ENCODE data around the gene CAV1.

CAV1 gene

GRCh38 chr7:116554436-116554835, 29.6 kb downstream of the CAV1 start:
- H3K4me3 ChIP-seq (ENCODE audit: insufficient read depth in 1 of 2, low read depth in 1 of 2, low read length in 2 of 2) = no peak overlapping the region
- H4K91ac ChIP-seq (ENCODE audit: low read length) = no peak overlapping the region
- no peak overlapping the region for H3K27ac ChIP-seq (ENCODE audit: low read length, poor library complexity, severe bottlenecking)
- H2BK15ac ChIP-seq (ENCODE audit: low read depth, poor library complexity, severe bottlenecking) = no peak overlapping the region
- H3K36me3 ChIP-seq (ENCODE audit: control insufficient read depth in 1 of 2, insufficient read depth in 2 of 2, low read depth in 1 of 2, low read length in 2 of 2) = peaks cover 3 to 92% of the 10 kb centered on the region in 2 experiments
- peaks cover 24% of the 10 kb centered on the region for H3K79me1 ChIP-seq (replicated peaks; ENCODE audit: low read length, poor library complexity, severe bottlenecking)
- peak overlapping the region; percentile 24 for H3K9ac ChIP-seq (ENCODE audit: low read length)
- no peak overlapping the region for H3K23ac ChIP-seq (ENCODE audit: low read length in 2 of 2)
- no peaks in the 10 kb centered on the region for H3K4me1 ChIP-seq (ENCODE audit: control insufficient read depth, insufficient read depth, low read depth, low read length)
- H2BK120ac ChIP-seq (ENCODE audit: low read depth, low read length) = no peak overlapping the region
- no peaks in the 10 kb centered on the region for H3K9me3 ChIP-seq (ENCODE audit: control insufficient read depth, low read length)
- no peak overlapping the region for H2AFZ ChIP-seq (ENCODE audit: low read depth, low read length)
- H2BK5ac ChIP-seq (ENCODE audit: low read depth, low read length, poor library complexity, severe bottlenecking) = no peak overlapping the region
- no peak overlapping the region for H3K18ac ChIP-seq (ENCODE audit: low read depth in 1 of 2, low read length in 2 of 2)
- H3K4me2 ChIP-seq (ENCODE audit: low read length, poor library complexity, severe bottlenecking) = no peak overlapping the region
- no peak overlapping the region for H2BK12ac ChIP-seq (ENCODE audit: low read length in 2 of 2)
- no peak overlapping the region for H4K8ac ChIP-seq (ENCODE audit: low read length)
- DNase-seq = no peak
- H2AK5ac ChIP-seq (ENCODE audit: low read length, severe bottlenecking) = no peak overlapping the region
- no peaks in the 10 kb centered on the region for H3K27me3 ChIP-seq (ENCODE audit: control insufficient read depth in 1 of 2, insufficient read depth in 1 of 2, low read length in 2 of 2)
- no peak overlapping the region for H3K14ac ChIP-seq (ENCODE audit: low read length in 2 of 2)
- no peak overlapping the region for H3K4ac ChIP-seq (ENCODE audit: low read depth in 1 of 2, low read length in 2 of 2)

- H2AFZ ChIP-seq (ENCODE audit: low read depth, low read length) = no peak overlapping the region
- no peak overlapping the region for H3K4me3 ChIP-seq (ENCODE audit: insufficient read depth in 1 of 2, low read depth in 1 of 2, low read length in 2 of 2)
- H3K4me2 ChIP-seq (ENCODE audit: low read length, poor library complexity, severe bottlenecking) = no peak overlapping the region
- no peak for DNase-seq
- no peak overlapping the region for H3K27ac ChIP-seq (ENCODE audit: low read length, poor library complexity, severe bottlenecking)
- peak overlapping the region; percentile 24 for H3K9ac ChIP-seq (ENCODE audit: low read length)
- H2BK15ac ChIP-seq (ENCODE audit: low read depth, poor library complexity, severe bottlenecking) = no peak overlapping the region
- H3K4me1 ChIP-seq (ENCODE audit: control insufficient read depth, insufficient read depth, low read depth, low read length) = no peaks in the 10 kb centered on the region
- peak overlapping the region; percentile 76 for H4K8ac ChIP-seq (ENCODE audit: low read length)
- H3K36me3 ChIP-seq (ENCODE audit: control insufficient read depth in 1 of 2, insufficient read depth in 2 of 2, low read depth in 1 of 2, low read length in 2 of 2) = peaks cover 3 to 92% of the 10 kb centered on the region in 2 experiments
- H2AK5ac ChIP-seq (ENCODE audit: low read length, severe bottlenecking) = no peak overlapping the region
- no peak overlapping the region for H2BK12ac ChIP-seq (ENCODE audit: low read length in 2 of 2)
- no peaks in the 10 kb centered on the region for H3K27me3 ChIP-seq (ENCODE audit: control insufficient read depth in 1 of 2, insufficient read depth in 1 of 2, low read length in 2 of 2)
- H3K23ac ChIP-seq (ENCODE audit: low read length in 2 of 2) = no peak overlapping the region
- H3K14ac ChIP-seq (ENCODE audit: low read length in 2 of 2) = no peak overlapping the region
- no peak overlapping the region for H2BK120ac ChIP-seq (ENCODE audit: low read depth, low read length)
- H3K18ac ChIP-seq (ENCODE audit: low read depth in 1 of 2, low read length in 2 of 2) = no peak overlapping the region
- no peak overlapping the region for H3K4ac ChIP-seq (ENCODE audit: low read depth in 1 of 2, low read length in 2 of 2)
- no peak overlapping the region for H4K91ac ChIP-seq (ENCODE audit: low read length)
- peaks cover 24% of the 10 kb centered on the region for H3K79me1 ChIP-seq (replicated peaks; ENCODE audit: low read length, poor library complexity, severe bottlenecking)
- no peaks in the 10 kb centered on the region for H3K9me3 ChIP-seq (ENCODE audit: control insufficient read depth, low read length)
- WGBS = 96% methylated on average over 3 of the region's 4 CpGs
- H2BK5ac ChIP-seq (ENCODE audit: low read depth, low read length, poor library complexity, severe bottlenecking) = no peak overlapping the region
These were observed 30.1 kb downstream of the CAV1 start for GRCh38 chr7:116554911-116555310.

- WGBS = 97% methylated on average over 2 of the region's 3 CpGs
- Histone ChIP-seq H3K9ac (ENCODE audit: low read length) (no peak overlapping the region), H3K27ac (ENCODE audit: low read length, poor library complexity, severe bottlenecking) (no peak overlapping the region), H3K4me1 (ENCODE audit: control insufficient read depth, insufficient read depth, low read depth, low read length) (peaks cover 2% of the 10 kb centered on the region), H2BK5ac (ENCODE audit: low read depth, low read length, poor library complexity, severe bottlenecking) (no peak overlapping the region), H2BK12ac (ENCODE audit: low read length in 2 of 2) (no peak overlapping the region), H2AK5ac (ENCODE audit: low read length, severe bottlenecking) (no peak overlapping the region), H3K4me3 (ENCODE audit: insufficient read depth in 1 of 2, low read depth in 1 of 2, low read length in 2 of 2) (no peak overlapping the region), H3K14ac (ENCODE audit: low read length in 2 of 2) (no peak overlapping the region), H2BK120ac (ENCODE audit: low read depth, low read length) (no peak overlapping the region), H3K79me1 (replicated peaks; ENCODE audit: low read length, poor library complexity, severe bottlenecking) (peaks cover 12% of the 10 kb centered on the region), H4K8ac (ENCODE audit: low read length) (no peak overlapping the region), H3K27me3 (ENCODE audit: control insufficient read depth in 1 of 2, insufficient read depth in 1 of 2, low read length in 2 of 2) (no peaks in the 10 kb centered on the region), H3K4ac (ENCODE audit: low read depth in 1 of 2, low read length in 2 of 2) (no peak overlapping the region), H3K4me2 (ENCODE audit: low read length, poor library complexity, severe bottlenecking) (no peak overlapping the region), H3K18ac (ENCODE audit: low read depth in 1 of 2, low read length in 2 of 2) (no peak overlapping the region), H4K91ac (ENCODE audit: low read length) (no peak overlapping the region), H2BK15ac (ENCODE audit: low read depth, poor library complexity, severe bottlenecking) (no peak overlapping the region), H3K23ac (ENCODE audit: low read length in 2 of 2) (no peak overlapping the region), H3K9me3 (ENCODE audit: control insufficient read depth, low read length) (no peaks in the 10 kb centered on the region), H2AFZ (ENCODE audit: low read depth, low read length) (no peak overlapping the region), H3K36me3 (ENCODE audit: control insufficient read depth in 1 of 2, insufficient read depth in 2 of 2, low read depth in 1 of 2, low read length in 2 of 2) (peaks cover 6 to 86% of the 10 kb centered on the region in 2 experiments)
- no peak for DNase-seq
These were observed 32.3 kb downstream of the CAV1 start for GRCh38 chr7:116557066-116557585.

- Histone ChIP-seq H2AFZ (ENCODE audit: low read depth, low read length) (no peak overlapping the region), H3K4me3 (ENCODE audit: insufficient read depth in 1 of 2, low read depth in 1 of 2, low read length in 2 of 2) (no peak overlapping the region), H3K18ac (ENCODE audit: low read depth in 1 of 2, low read length in 2 of 2) (no peak overlapping the region), H3K4me1 (ENCODE audit: control insufficient read depth, insufficient read depth, low read depth, low read length) (peaks cover 2% of the 10 kb centered on the region), H3K9me3 (ENCODE audit: control insufficient read depth, low read length) (no peaks in the 10 kb centered on the region), H3K27me3 (ENCODE audit: control insufficient read depth in 1 of 2, insufficient read depth in 1 of 2, low read length in 2 of 2) (no peaks in the 10 kb centered on the region), H2AK5ac (ENCODE audit: low read length, severe bottlenecking) (no peak overlapping the region), H3K23ac (ENCODE audit: low read length in 2 of 2) (no peak overlapping the region), H4K91ac (ENCODE audit: low read length) (no peak overlapping the region), H3K36me3 (ENCODE audit: control insufficient read depth in 1 of 2, insufficient read depth in 2 of 2, low read depth in 1 of 2, low read length in 2 of 2) (peaks cover 6 to 78% of the 10 kb centered on the region in 2 experiments), H2BK15ac (ENCODE audit: low read depth, poor library complexity, severe bottlenecking) (no peak overlapping the region), H3K27ac (ENCODE audit: low read length, poor library complexity, severe bottlenecking) (no peak overlapping the region), H3K9ac (ENCODE audit: low read length) (no peak overlapping the region), H3K4me2 (ENCODE audit: low read length, poor library complexity, severe bottlenecking) (no peak overlapping the region), H2BK5ac (ENCODE audit: low read depth, low read length, poor library complexity, severe bottlenecking) (no peak overlapping the region), H3K79me1 (replicated peaks; ENCODE audit: low read length, poor library complexity, severe bottlenecking) (peaks cover 12% of the 10 kb centered on the region), H4K8ac (ENCODE audit: low read length) (no peak overlapping the region), H3K14ac (ENCODE audit: low read length in 2 of 2) (no peak overlapping the region), H2BK120ac (ENCODE audit: low read depth, low read length) (no peak overlapping the region), H3K4ac (ENCODE audit: low read depth in 1 of 2, low read length in 2 of 2) (no peak overlapping the region), H2BK12ac (ENCODE audit: low read length in 2 of 2) (no peak overlapping the region)
- DNase-seq = no peak
- 89% methylated on average over 3 of the region's 4 CpGs for WGBS
These were observed 33.1 kb downstream of the CAV1 start for GRCh38 chr7:116557901-116558300.

Data from mesenchymal stem cell (in vitro differentiated cells and primary cell).